ENCODE measurements around the gene ALS2.

ALS2 gene

GRCh38 chr2:201796478-201796865, 15.7 kb upstream of the ALS2 start:
- Histone ChIP-seq H2AK5ac (ENCODE audit: low read length, severe bottlenecking) (peak overlapping the region; percentile 2), H3K4me2 (ENCODE audit: low read length, poor library complexity, severe bottlenecking) (no peak overlapping the region), H3K4me3 (ENCODE audit: insufficient read depth in 1 of 2, low read depth in 1 of 2, low read length in 2 of 2) (no peak overlapping the region), H4K8ac (ENCODE audit: low read length) (no peak overlapping the region), H3K9me3 (ENCODE audit: control insufficient read depth, low read length) (no peaks in the 10 kb centered on the region), H2BK12ac (ENCODE audit: low read length in 2 of 2) (no peak overlapping the region), H2BK120ac (ENCODE audit: low read depth, low read length) (no peak overlapping the region), H2BK5ac (ENCODE audit: low read depth, low read length, poor library complexity, severe bottlenecking) (no peak overlapping the region), H3K18ac (ENCODE audit: low read depth in 1 of 2, low read length in 2 of 2) (no peak overlapping the region), H3K4me1 (ENCODE audit: control insufficient read depth, insufficient read depth, low read depth, low read length) (no peaks in the 10 kb centered on the region), H3K79me1 (replicated peaks; ENCODE audit: low read length, poor library complexity, severe bottlenecking) (no peaks in the 10 kb centered on the region), H4K91ac (ENCODE audit: low read length) (no peak overlapping the region), H3K27me3 (ENCODE audit: control insufficient read depth in 1 of 2, insufficient read depth in 1 of 2, low read length in 2 of 2) (no peaks in the 10 kb centered on the region), H3K9ac (ENCODE audit: low read length) (no peak overlapping the region), H3K23ac (ENCODE audit: low read length in 2 of 2) (no peak overlapping the region), H3K36me3 (ENCODE audit: control insufficient read depth in 1 of 2, insufficient read depth in 2 of 2, low read depth in 1 of 2, low read length in 2 of 2) (no peaks in the 10 kb centered on the region), H3K27ac (ENCODE audit: low read length, poor library complexity, severe bottlenecking) (peak overlapping the region; percentile 4), H2AFZ (ENCODE audit: low read depth, low read length) (no peak overlapping the region), H2BK15ac (ENCODE audit: low read depth, poor library complexity, severe bottlenecking) (no peak overlapping the region), H3K14ac (ENCODE audit: low read length in 2 of 2) (no peak overlapping the region), H3K4ac (ENCODE audit: low read depth in 1 of 2, low read length in 2 of 2) (no peak overlapping the region)
- DNase-seq = peak; percentile 22

GRCh38 chr2:201795607-201796477, 15.1 kb upstream of the ALS2 start:
- Histone ChIP-seq H3K4me2 (ENCODE audit: low read length, poor library complexity, severe bottlenecking) (no peak overlapping the region), H2BK15ac (ENCODE audit: low read depth, poor library complexity, severe bottlenecking) (no peak overlapping the region), H3K9me3 (ENCODE audit: control insufficient read depth, low read length) (no peaks in the 10 kb centered on the region), H2BK120ac (ENCODE audit: low read depth, low read length) (no peak overlapping the region), H4K8ac (ENCODE audit: low read length) (no peak overlapping the region), H3K9ac (ENCODE audit: low read length) (no peak overlapping the region), H3K4me3 (ENCODE audit: insufficient read depth in 1 of 2, low read depth in 1 of 2, low read length in 2 of 2) (no peak overlapping the region), H3K27ac (ENCODE audit: low read length, poor library complexity, severe bottlenecking) (peak overlapping the region; percentile 4), H2BK5ac (ENCODE audit: low read depth, low read length, poor library complexity, severe bottlenecking) (no peak overlapping the region), H3K79me1 (replicated peaks; ENCODE audit: low read length, poor library complexity, severe bottlenecking) (no peaks in the 10 kb centered on the region), H3K23ac (ENCODE audit: low read length in 2 of 2) (no peak overlapping the region), H3K18ac (ENCODE audit: low read depth in 1 of 2, low read length in 2 of 2) (no peak overlapping the region), H3K4me1 (ENCODE audit: control insufficient read depth, insufficient read depth, low read depth, low read length) (no peaks in the 10 kb centered on the region), H3K14ac (ENCODE audit: low read length in 2 of 2) (no peak overlapping the region), H4K91ac (ENCODE audit: low read length) (no peak overlapping the region), H2AFZ (ENCODE audit: low read depth, low read length) (no peak overlapping the region), H3K4ac (ENCODE audit: low read depth in 1 of 2, low read length in 2 of 2) (no peak overlapping the region), H2BK12ac (ENCODE audit: low read length in 2 of 2) (no peak overlapping the region), H3K36me3 (ENCODE audit: control insufficient read depth in 1 of 2, insufficient read depth in 2 of 2, low read depth in 1 of 2, low read length in 2 of 2) (no peaks in the 10 kb centered on the region), H3K27me3 (ENCODE audit: control insufficient read depth in 1 of 2, insufficient read depth in 1 of 2, low read length in 2 of 2) (no peaks in the 10 kb centered on the region), H2AK5ac (ENCODE audit: low read length, severe bottlenecking) (peak overlapping the region; percentile 2)
- DNase-seq = peak; percentile 70
- WGBS = 0% methylated on average over 3 of the region's 5 CpGs

- H2BK120ac ChIP-seq (ENCODE audit: low read depth, low read length) = no peak overlapping the region
- H3K18ac ChIP-seq (ENCODE audit: low read depth in 1 of 2, low read length in 2 of 2) = no peak overlapping the region
- no peak overlapping the region for H3K4ac ChIP-seq (ENCODE audit: low read depth in 1 of 2, low read length in 2 of 2)
- no peak overlapping the region for H2BK12ac ChIP-seq (ENCODE audit: low read length in 2 of 2)
- 87% methylated on average over 5 of the region's 6 CpGs for WGBS
- no peak overlapping the region for H4K8ac ChIP-seq (ENCODE audit: low read length)
- no peak overlapping the region for H3K4me3 ChIP-seq (ENCODE audit: insufficient read depth in 1 of 2, low read depth in 1 of 2, low read length in 2 of 2)
- no peak overlapping the region for H3K27ac ChIP-seq (ENCODE audit: low read length, poor library complexity, severe bottlenecking)
- no peak overlapping the region for H3K9ac ChIP-seq (ENCODE audit: low read length)
- no peak overlapping the region for H3K14ac ChIP-seq (ENCODE audit: low read length in 2 of 2)
- H2BK15ac ChIP-seq (ENCODE audit: low read depth, poor library complexity, severe bottlenecking) = no peak overlapping the region
- no peaks in the 10 kb centered on the region for H3K27me3 ChIP-seq (ENCODE audit: control insufficient read depth in 1 of 2, insufficient read depth in 1 of 2, low read length in 2 of 2)
- H2BK5ac ChIP-seq (ENCODE audit: low read depth, low read length, poor library complexity, severe bottlenecking) = no peak overlapping the region
- H3K79me1 ChIP-seq (replicated peaks; ENCODE audit: low read length, poor library complexity, severe bottlenecking) = no peaks in the 10 kb centered on the region
- DNase-seq = no peak
- no peak overlapping the region for H3K4me2 ChIP-seq (ENCODE audit: low read length, poor library complexity, severe bottlenecking)
- no peaks in the 10 kb centered on the region for H3K9me3 ChIP-seq (ENCODE audit: control insufficient read depth, low read length)
- H2AK5ac ChIP-seq (ENCODE audit: low read length, severe bottlenecking) = no peak overlapping the region
- no peaks in the 10 kb centered on the region for H3K36me3 ChIP-seq (ENCODE audit: control insufficient read depth in 1 of 2, insufficient read depth in 2 of 2, low read depth in 1 of 2, low read length in 2 of 2)
- H4K91ac ChIP-seq (ENCODE audit: low read length) = no peak overlapping the region
- no peaks in the 10 kb centered on the region for H3K4me1 ChIP-seq (ENCODE audit: control insufficient read depth, insufficient read depth, low read depth, low read length)
- H3K23ac ChIP-seq (ENCODE audit: low read length in 2 of 2) = no peak overlapping the region
- no peak overlapping the region for H2AFZ ChIP-seq (ENCODE audit: low read depth, low read length)
Measured at GRCh38 chr2:201794294-201794693, 13.6 kb upstream of the ALS2 start.

GRCh38 chr2:201793631-201794030, 12.9 kb upstream of the ALS2 start:
- no peaks in the 10 kb centered on the region for H3K36me3 ChIP-seq (ENCODE audit: control insufficient read depth in 1 of 2, insufficient read depth in 2 of 2, low read depth in 1 of 2, low read length in 2 of 2)
- H3K27me3 ChIP-seq (ENCODE audit: control insufficient read depth in 1 of 2, insufficient read depth in 1 of 2, low read length in 2 of 2) = no peaks in the 10 kb centered on the region
- DNase-seq = no peak
- H3K4me3 ChIP-seq (ENCODE audit: insufficient read depth in 1 of 2, low read depth in 1 of 2, low read length in 2 of 2) = no peak overlapping the region
- no peak overlapping the region for H3K9ac ChIP-seq (ENCODE audit: low read length)
- H3K4me1 ChIP-seq (ENCODE audit: control insufficient read depth, insufficient read depth, low read depth, low read length) = no peaks in the 10 kb centered on the region
- H3K23ac ChIP-seq (ENCODE audit: low read length in 2 of 2) = no peak overlapping the region
- H3K4ac ChIP-seq (ENCODE audit: low read depth in 1 of 2, low read length in 2 of 2) = no peak overlapping the region
- H4K91ac ChIP-seq (ENCODE audit: low read length) = no peak overlapping the region
- H3K27ac ChIP-seq (ENCODE audit: low read length, poor library complexity, severe bottlenecking) = no peak overlapping the region
- H2BK15ac ChIP-seq (ENCODE audit: low read depth, poor library complexity, severe bottlenecking) = no peak overlapping the region
- no peaks in the 10 kb centered on the region for H3K9me3 ChIP-seq (ENCODE audit: control insufficient read depth, low read length)
- no peak overlapping the region for H2BK120ac ChIP-seq (ENCODE audit: low read depth, low read length)
- no peak overlapping the region for H2AFZ ChIP-seq (ENCODE audit: low read depth, low read length)
- no peaks in the 10 kb centered on the region for H3K79me1 ChIP-seq (replicated peaks; ENCODE audit: low read length, poor library complexity, severe bottlenecking)
- H3K14ac ChIP-seq (ENCODE audit: low read length in 2 of 2) = no peak overlapping the region
- no peak overlapping the region for H4K8ac ChIP-seq (ENCODE audit: low read length)
- no peak overlapping the region for H2AK5ac ChIP-seq (ENCODE audit: low read length, severe bottlenecking)
- no CpG with 5 or more reads among the region's 1 CpG for WGBS
- H3K4me2 ChIP-seq (ENCODE audit: low read length, poor library complexity, severe bottlenecking) = no peak overlapping the region
- no peak overlapping the region for H2BK5ac ChIP-seq (ENCODE audit: low read depth, low read length, poor library complexity, severe bottlenecking)
- H2BK12ac ChIP-seq (ENCODE audit: low read length in 2 of 2) = no peak overlapping the region
- H3K18ac ChIP-seq (ENCODE audit: low read depth in 1 of 2, low read length in 2 of 2) = no peak overlapping the region

Data from mesenchymal stem cell (in vitro differentiated cells and primary cell).